KMS-11 (cell line): ENCODE measurements around the gene TMEM161A.

Source experiments
- H2AFZ ChIP-seq: fragments of 200-600 bp; sonication (generic); 2 replicates; pipeline ENCODE4 v1.6.1; 2016; ENCODE audit warnings: antibody characterized with exemption, mixed run types, low read depth
- H3K27ac ChIP-seq: fragments of 200-600 bp; sonication (generic); 2 replicates; pipeline ENCODE4 v1.6.1; 2016; ENCODE audit warnings: mild to moderate bottlenecking, mixed run types
- H3K27me3 ChIP-seq: fragments of 200-600 bp; sonication (generic); 2 replicates; pipeline ENCODE4 v1.6.1; 2017; ENCODE audit warnings: mild to moderate bottlenecking, low read depth, mixed run types, moderate library complexity; ENCODE audit not compliant: insufficient read depth
- H3K36me3 ChIP-seq: fragments of 200-600 bp; sonication (generic); 2 replicates; pipeline ENCODE4 v1.6.1; 2017; ENCODE audit warnings: mild to moderate bottlenecking, mixed run types; ENCODE audit not compliant: insufficient read depth
- H3K4me1 ChIP-seq: fragments of 200-600 bp; sonication (generic); 2 replicates; pipeline ENCODE4 v1.6.1; 2016; ENCODE audit warnings: mild to moderate bottlenecking, low read depth, mixed run types; ENCODE audit not compliant: poor library complexity, severe bottlenecking
- H3K4me2 ChIP-seq: fragments of 200-600 bp; sonication (generic); 2 replicates; pipeline ENCODE4 v1.7.0; 2016; ENCODE audit warnings: mild to moderate bottlenecking, mixed run types
- H3K4me3 ChIP-seq: fragments of 200-600 bp; sonication (generic); IDR thresholded peaks from 2 replicates; pipeline ENCODE4 v1.6.1; 2017; ENCODE audit warnings: low read depth, low read length, mixed read lengths; ENCODE audit not compliant: insufficient read depth
- H3K79me2 ChIP-seq: fragments of 200-600 bp; sonication (generic); 2 replicates; pipeline ENCODE4 v1.6.1; 2016; ENCODE audit warnings: low read depth, mixed run types; ENCODE audit not compliant: insufficient read depth
- H3K9ac ChIP-seq: fragments of 200-600 bp; sonication (generic); 2 replicates; pipeline ENCODE4 v1.6.1; 2016; ENCODE audit warnings: mild to moderate bottlenecking, mixed run types
- H4K20me1 ChIP-seq: fragments of 200-600 bp; sonication (generic); 2 replicates; pipeline ENCODE4 v1.6.1; 2016; ENCODE audit warnings: mild to moderate bottlenecking, mixed run types; ENCODE audit not compliant: insufficient read depth
- CTCF ChIP-seq: fragments of 200-600 bp; sonication (generic); conservative IDR thresholded peaks from 2 replicates; pipeline ENCODE4 v1.6.1; 2017; ENCODE audit warnings: low read depth, mild to moderate bottlenecking, antibody characterized with exemption, low read length, moderate library complexity, mixed read lengths

The TMEM161A gene

GRCh38 chr19:19074196-19074882 is 63.9 kb downstream of the TMEM161A start:
- H3K4me2 ChIP-seq: no peak overlapping the region
- H3K36me3 ChIP-seq: no peaks in the 10 kb centered on the region
- H3K79me2 ChIP-seq: no peaks in the 10 kb centered on the region
- no peak overlapping the region for H3K9ac ChIP-seq
- H4K20me1 ChIP-seq: no peaks in the 10 kb centered on the region
- peaks cover under 1% of the 10 kb centered on the region for H3K4me1 ChIP-seq
- no peak for TF ChIP-seq CTCF
- H3K4me3 ChIP-seq: no peak overlapping the region
- no peak overlapping the region for H2AFZ ChIP-seq
- H3K27me3 ChIP-seq: no peaks in the 10 kb centered on the region
- no peak overlapping the region for H3K27ac ChIP-seq

- H3K79me2 ChIP-seq: no peaks in the 10 kb centered on the region
- H3K27me3 ChIP-seq: no peaks in the 10 kb centered on the region
- H3K36me3 ChIP-seq: no peaks in the 10 kb centered on the region
- H3K4me1 ChIP-seq: peaks cover 7% of the 10 kb centered on the region
- no peak for TF ChIP-seq CTCF
- H3K27ac ChIP-seq: no peak overlapping the region
- H3K9ac ChIP-seq: no peak overlapping the region
- no peaks in the 10 kb centered on the region for H4K20me1 ChIP-seq
- H2AFZ ChIP-seq: no peak overlapping the region
- H3K4me2 ChIP-seq: no peak overlapping the region
- H3K4me3 ChIP-seq: no peak overlapping the region
Measured at GRCh38 chr19:19071897-19072296, 66.4 kb downstream of the TMEM161A start.
